HG03060 (cell line): ENCODE measurements around the gene ARPC4.
"Not testable (repeated sequence)": the region's sequence is repeated elsewhere in the genome, so short reads cannot be mapped to it uniquely, and the experiment has no call there.

Experiments used
- ATAC-seq: cut with Tn5 transposase; IDR thresholded peaks from one replicate; pipeline ENCODE4 v1.9.1; 2021; ENCODE audit warnings: low read depth, moderate number of reproducible peaks; ENCODE audit not compliant: unreplicated experiment

ARPC4 gene

DNA sequence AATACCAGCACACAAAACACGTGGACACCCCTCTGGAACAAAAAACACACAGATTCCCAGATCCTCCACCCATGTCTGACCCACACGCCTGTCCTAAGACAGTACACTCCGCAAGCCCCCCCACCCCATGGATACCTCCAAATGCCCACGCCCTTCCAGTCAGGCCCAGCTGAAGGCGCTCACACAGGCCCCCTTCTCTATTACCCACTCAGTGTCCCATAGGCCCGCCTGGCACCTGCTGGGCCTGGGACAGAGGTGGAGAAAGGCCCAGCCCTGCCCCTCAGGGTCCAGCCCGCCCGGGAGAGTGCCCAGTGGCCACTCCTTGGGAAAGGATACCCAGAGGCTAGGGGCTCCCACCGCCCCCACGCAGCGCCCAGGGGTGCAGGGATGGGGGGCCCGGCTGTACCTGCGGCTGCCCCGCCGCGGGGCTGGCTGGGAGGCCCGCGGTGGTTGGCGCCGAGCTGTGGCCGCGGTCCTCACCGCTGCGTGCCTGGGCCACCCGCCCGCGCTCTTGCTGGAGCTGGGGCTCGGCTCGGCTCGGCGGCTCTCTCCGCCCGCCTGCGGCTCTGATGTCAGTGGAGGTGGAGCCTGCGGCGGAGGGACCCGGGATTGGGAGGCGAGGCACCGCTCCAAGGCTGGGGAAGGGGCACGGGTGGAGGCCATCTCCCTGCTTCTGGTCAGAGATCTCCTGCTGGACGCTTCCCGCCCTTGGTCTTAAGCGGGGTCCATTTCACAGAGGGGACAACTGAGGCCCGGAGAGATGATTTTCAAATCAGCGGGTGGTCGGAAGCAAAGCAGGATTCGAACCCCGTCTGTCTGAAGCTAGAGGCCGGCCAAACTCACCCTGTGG, 23.2 kb upstream of the ARPC4 start, which contains the start of gene CAMK1:
CAMK1 (minus strand) TSS at position 522 of the 850 bp plus-strand sequence. CDS start 2,198 bp downstream, outside the sequence.
- ATAC-seq: no peak

DNA sequence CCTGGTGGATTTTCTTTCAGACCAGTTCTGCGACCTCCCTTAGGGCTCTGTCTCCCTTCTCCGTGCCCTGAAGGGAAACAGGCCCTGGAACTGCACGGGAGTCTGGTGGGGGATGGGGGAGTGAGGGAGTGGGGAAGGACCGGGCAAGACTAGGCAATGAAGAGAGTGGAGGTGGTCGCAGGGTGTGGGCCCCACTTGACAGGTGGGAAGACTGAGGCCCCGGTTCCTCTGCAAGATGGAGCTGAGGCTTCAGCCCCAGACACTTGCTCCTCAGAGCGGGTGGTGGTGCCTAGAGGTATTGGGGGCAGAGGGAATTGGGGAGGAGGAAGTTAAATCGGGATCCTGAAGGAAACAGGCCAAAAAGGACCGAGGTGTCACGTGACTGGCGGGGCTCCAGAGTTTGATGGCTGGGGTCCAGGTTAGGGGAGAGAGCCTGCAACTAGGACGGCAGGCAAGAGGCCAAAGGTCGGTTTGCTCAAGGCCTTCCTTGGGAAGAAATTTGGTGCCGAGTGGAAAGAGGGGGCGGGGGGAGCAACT, 22.5 kb upstream of the ARPC4 start:
- ATAC-seq: no peak

GRCh38 chr3:9771007-9771406, 21.9 kb upstream of the ARPC4 start:
- not testable (repeated sequence) for ATAC-seq

DNA sequence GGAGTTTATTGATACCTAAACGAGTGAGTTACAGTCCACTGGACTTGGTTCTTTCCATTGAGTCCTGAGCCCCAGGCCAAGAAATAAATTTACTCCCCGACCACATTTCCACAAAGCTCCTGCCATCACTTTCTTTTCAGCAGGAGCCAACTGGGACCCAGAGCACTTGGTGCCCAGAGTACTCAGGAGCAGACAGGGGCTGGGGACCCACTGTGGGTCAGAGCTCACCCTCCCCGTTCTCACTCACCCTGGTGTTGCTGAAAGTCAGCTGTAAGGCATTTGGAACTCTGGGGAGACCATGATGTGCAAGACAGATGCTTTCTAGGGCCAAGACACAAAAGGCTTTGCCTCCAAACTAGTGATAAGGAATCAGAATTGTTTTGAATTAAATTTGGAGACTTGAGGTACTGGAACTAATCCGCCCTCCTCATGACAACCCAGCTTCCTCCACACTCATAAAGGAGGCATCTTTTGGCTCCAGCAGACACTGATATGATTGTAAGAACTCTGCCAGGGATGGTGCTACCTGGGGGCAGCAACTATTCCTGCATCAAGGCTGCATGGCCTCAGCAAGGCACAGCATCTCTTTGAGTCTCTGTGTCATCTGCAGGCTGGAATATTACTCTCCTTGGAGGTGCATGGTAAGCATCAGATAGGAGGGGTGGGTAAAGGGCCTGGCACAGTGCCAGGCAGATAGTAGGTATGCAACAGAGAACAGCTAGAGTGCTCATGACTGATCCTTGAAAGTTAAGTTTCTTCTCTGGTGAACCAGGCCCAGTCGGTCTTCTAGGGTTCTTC, 15.8 kb upstream of the ARPC4 start:
- no peak for ATAC-seq

DNA sequence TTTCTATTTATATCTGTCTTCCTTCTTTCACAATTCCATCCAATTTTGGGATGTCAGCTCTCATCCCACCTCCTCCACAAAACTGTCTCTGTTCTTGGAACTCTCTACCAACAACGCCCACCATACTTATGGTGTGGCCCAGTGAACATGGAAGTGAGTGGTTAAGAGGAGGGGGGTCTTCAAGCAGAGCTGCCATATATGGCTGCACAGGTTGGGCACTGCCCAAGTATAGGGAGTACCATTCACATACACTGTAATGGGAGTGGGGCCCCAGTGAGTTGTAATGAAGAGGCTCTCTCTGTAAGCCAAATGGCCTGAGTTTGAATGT, 15.2 kb upstream of the ARPC4 start:
- ATAC-seq: no peak

GRCh38 chr3:9778143-9779074, 14.5 kb upstream of the ARPC4 start:
- no peak for ATAC-seq

- ATAC-seq: no peak
Measured at GRCh38 chr3:9779075-9779593, 13.7 kb upstream of the ARPC4 start.

- ATAC-seq: peak; percentile 31
Measured at GRCh38 chr3:9779721-9780457, 13.0 kb upstream of the ARPC4 start.

DNA sequence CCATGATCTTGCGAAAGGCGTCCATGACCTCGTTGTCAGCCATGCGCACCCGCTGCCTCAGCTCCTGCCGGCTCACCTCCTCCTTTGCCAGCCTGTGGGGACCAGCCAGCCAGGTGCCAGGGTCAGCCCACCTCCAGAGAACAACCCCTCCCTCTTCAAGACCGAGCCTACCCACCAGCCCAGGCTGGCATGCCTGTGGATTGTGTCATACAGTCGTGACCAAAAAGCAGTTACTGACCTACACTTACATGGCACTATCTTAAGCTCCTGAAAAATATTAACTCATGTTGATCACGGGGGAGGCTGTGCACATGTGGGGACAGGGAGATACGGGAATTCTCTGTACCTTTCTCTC, 12.4 kb upstream of the ARPC4 start:
- no peak for ATAC-seq

- no peak for ATAC-seq
Measured at GRCh38 chr3:9780910-9781309, 12.0 kb upstream of the ARPC4 start.

DNA sequence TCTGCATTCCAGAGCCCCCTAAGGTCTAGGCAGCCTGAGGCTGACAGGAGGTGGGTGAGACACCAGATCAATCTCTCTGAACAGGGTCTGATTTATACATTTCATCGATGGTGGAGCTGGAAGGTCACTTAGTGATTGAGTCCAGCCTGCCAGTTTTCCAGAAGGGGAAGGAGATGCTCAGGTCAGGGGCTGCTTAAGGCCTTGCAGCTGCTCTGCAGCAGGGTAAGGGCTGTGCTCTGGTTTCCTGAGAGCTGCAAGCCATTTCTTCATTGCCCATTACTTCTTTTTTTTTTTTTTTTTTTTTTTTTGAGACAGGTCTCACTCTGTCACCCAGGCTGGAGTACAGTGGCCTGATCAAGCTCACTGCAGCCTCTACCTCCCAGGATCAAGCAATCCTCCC, 11.3 kb upstream of the ARPC4 start:
- ATAC-seq: no peak

DNA sequence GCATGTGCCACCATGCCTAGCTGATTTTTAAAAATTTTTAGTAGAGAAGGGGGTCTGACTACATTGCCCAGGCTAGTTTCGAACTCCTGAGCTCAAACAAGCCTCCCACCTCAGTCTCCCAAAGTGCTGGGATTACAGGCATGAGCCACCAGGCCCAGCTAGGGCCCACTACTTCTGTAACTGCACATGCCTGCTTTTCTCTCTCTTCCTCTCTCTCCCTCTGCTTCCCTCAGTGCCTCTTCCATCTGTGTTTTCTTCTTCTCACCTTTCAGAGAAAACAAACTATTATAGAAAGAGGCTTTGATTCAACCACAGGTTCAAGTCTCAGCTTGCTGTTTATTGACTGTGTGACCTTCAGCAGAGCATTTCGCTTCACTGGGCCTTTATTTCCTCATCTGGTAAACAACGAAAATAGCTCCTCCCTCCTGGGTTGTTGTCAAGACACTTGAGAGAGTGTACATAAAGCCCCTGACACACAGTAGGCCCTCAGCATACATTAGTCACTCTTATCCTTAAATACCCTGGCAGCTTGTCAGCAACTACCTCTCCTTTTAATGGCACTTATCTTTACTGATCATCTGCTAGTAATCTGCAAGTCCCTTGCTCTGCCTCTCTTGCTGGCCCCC, 10.8 kb upstream of the ARPC4 start:
- ATAC-seq: no peak

GRCh38 chr3:9782770-9783169, 10.1 kb upstream of the ARPC4 start:
- no peak for ATAC-seq

GRCh38 chr3:9783954-9784353, 8.9 kb upstream of the ARPC4 start:
- no peak for ATAC-seq

- ATAC-seq: no peak
Measured at GRCh38 chr3:9784965-9785364, 7.9 kb upstream of the ARPC4 start.

GRCh38 chr3:9785602-9786001, 7.3 kb upstream of the ARPC4 start:
- ATAC-seq: no peak

DNA sequence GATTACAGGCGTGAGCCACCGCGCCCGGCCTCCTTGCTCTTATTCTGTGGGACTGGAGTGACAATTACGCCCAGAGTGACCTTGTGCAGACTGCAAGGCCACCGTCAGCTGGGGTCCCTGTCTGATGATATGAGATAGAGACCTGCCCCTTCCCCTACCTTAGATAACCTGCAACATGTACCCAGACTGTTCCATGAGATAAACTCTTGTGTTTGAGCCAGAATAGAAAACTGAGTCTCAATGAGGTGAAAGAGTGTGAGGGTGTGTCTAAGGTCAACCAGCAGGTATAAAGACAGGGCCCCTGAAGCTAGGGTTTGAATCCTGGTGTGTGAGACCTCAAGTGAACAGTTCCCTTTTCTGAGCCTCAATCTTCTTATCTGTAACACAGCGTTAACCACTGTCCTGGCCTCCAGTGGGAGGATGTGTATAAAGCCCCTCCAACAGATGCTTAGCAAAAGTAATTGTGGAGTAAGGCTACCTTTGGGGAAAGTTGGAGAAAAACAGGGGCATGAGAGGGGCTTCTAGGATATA, 6.6 kb upstream of the ARPC4 start:
- no peak for ATAC-seq

- no peak for ATAC-seq
Measured at GRCh38 chr3:9786825-9787669, 5.8 kb upstream of the ARPC4 start.
